GM12892 (cell line): ENCODE measurements around the gene ARL15.

Experiments used
- POLR2A ChIP-seq: IDR thresholded peaks from 2 replicates; pipeline ENCODE4 v1.6.1; 2011; ENCODE audit warnings: low read depth, low read length, control low read depth
- POLR2AphosphoS5 ChIP-seq: IDR thresholded peaks from 2 replicates; pipeline ENCODE4 v1.6.1; 2011; ENCODE audit warnings: low read depth, low read length, control low read depth

DNA sequence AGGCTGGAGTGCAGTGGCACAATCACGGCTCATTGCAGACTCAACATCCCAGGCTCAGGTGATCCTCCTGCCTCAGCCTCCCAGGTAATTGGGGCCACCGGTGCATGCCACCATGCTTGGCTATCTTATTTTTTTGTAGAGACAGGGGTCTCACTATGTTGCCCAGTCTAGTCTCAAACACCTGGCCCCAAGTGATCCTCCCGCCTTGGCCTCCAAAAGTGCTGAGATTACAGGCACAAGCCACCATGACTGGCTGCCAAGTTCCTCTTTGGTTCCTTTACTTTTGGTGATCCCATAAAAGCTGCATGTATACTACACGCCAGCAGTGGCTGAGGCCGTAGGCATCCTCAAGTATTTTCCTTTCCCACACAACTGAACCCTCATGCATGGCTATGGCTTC, 11.4 kb downstream of the ARL15 start:
- TF ChIP-seq POLR2AphosphoS5 (no peak), POLR2A (no peak)
